HG03045 (cell line): Measurements from ENCODE around the gene WDHD1.
"Not testable (repeated sequence)": the region's sequence is repeated elsewhere in the genome, so short reads cannot be mapped to it uniquely, and the experiment has no call there.

Experiments used
- ATAC-seq: cut with Tn5 transposase; IDR thresholded peaks from one replicate; pipeline ENCODE4 v1.9.1; 2021; ENCODE audit warnings: mild to moderate bottlenecking, moderate library complexity; ENCODE audit not compliant: unreplicated experiment

WDHD1 gene

DNA sequence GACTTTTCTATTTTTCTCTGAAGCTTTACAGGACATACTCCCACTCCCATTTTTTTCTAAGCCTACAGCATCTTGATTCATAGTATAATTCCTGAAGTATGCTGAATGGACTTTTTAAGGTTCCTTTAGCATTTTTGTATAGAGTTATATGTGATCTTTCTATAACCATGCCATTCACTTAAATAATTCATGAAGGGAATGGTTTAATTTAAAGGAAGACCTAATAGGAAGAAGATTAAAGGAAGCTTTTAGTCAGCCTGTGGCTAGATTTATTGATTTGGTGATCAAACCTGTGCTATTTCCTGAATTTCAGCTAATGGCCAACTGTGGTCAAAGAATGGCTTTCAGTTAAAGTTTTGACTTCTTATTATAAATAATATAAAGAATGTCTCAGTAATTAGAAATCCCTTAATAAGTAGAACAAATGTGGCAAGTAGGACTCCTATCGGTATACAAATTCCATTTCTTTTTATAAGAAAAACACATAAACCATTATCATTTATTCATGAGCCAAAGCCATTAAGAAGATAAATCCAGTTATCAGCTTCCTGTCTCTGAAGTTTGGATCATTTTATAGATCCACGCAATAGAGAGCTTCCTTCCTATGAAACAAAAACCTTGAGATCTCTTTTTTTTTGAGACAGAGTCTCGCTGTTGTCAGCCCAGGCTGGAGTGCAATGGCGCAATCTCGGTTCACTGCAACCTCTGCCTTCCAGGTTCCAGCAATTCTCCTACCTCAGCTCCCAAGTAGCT, 20.6 kb upstream of the WDHD1 start:
- ATAC-seq = no peak

DNA sequence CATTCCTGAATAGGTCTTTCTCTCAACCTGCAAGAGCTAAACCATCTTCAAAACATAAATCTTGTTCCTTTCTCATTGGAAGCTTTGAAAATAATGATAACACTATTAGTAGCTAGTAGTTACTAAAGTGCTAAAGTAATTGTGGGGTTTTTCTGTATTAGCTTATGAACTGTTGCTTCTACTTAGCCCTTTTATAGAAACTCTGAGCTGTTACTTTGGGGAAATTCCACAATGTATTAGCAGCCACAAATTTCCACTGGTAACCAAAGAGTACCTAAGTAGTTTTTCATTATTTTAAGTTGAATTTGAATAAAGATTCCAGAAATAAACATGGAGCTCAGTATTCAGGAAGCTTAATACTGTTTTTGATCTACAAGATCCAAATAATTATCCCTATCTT, 18.2 kb upstream of the WDHD1 start:
- no peak for ATAC-seq

DNA sequence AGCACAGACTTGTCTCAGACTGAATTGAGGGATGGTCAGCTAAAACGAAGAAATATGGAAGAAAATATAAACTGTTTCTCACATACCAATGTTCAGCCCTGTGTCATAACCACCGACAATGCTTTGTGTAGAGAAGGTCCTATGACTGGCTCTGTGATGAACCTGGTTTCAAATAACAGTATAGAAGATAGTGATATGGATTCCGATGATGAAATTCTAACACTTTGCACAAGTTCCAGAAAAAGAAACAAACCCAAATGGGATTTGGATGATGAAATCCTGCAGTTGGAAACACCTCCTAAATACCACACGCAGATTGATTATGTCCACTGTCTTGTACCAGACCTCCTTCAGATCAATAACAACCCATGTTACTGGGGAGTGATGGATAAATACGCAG, 16.6 kb upstream of the WDHD1 start:
- no peak for ATAC-seq

DNA sequence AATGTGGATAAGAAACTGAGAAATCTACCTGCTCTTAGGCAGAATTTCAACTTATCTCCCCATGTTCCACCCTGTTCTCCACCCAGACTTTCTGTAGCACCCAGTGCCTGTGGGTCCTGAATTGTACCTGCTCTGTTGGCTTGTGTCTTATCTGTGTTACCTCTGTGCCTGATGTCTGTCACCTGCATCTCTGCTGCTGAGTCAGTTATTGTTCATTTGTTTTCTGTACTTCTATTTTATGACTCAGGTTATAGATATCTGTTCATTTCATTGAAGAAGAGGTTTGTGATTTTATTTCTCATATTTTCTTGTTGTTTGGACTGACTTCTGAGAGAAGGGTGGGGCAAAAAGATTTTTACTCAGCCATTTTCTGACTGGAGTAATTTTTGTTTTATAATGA, 11.8 kb upstream of the WDHD1 start:
- no peak for ATAC-seq

DNA sequence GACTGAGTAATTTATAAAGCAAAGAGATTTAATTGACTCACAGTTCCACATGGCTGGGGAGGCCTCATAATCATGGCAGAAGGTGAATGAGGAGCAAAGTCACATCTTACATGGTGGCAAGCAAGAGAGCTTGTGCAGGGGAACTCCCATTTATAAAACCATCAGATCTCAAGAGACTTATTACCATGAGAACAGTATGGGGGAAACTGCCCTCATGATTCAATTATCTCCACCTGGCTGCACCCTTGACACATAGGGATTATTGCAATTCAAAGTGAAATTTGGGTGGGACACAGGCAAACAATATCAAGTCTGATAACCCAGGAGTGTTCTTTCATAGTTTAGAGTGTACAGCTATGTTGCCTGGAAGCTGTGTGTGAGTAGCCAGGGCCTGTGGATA, 11.1 kb upstream of the WDHD1 start:
- ATAC-seq = not testable (repeated sequence)

DNA sequence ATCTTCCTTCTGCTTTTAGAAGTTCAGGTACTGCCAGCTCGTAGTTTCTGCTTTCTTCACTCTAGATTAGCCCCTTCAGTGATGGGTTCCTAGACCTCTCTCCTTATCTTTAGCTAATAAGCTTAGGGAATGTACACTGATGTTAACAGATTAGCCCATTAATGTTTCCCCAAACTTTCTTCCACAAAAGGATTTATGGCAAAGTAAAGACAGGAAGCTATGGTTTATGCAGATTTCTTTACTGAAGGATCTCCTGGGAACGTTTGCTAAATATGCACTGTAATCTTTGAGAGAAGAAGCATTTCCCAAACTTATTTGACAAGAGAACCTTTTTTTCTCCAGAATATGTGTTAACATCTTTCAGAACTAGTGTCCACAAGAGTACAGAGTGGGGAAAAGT, 4.3 kb upstream of the WDHD1 start:
- no peak for ATAC-seq

DNA sequence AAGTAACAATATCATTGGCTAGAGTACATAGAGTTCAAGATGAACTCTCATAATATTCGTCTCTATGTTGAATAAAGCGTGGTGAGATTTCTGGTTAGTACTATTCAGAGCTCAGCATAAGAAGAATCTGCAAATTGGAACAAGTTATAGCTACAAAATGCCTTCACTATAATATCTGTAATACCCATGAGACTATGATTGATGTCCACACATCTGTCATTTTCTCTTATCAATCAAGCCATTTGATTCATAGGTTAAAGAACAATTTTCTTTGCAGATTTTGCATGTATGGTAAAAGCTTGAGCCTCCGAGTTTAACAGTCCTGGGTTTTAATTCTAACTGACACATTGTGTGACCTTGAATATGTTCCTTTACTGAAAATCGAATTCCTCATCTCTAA, 1.6 kb upstream of the WDHD1 start:
- no peak for ATAC-seq

DNA sequence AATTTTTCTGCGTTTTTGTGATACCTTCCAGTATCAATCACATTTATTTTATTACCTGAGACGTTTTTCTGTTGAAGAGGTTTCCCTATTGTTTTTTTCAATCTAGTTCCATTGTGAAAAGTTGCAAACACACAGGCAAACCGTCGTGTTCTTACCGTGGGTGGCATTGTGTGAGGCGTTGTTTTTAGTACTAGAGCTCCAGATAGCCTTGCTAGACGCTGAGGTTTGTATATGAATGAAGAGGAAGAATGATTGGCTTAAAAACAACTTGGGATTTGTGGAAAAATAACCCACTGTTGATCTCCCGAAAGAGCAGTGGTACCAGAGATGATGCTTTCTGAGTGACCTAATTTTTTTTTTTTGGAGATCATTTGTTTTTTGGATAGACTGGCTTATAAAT, 1.2 kb upstream of the WDHD1 start:
- no peak for ATAC-seq

DNA sequence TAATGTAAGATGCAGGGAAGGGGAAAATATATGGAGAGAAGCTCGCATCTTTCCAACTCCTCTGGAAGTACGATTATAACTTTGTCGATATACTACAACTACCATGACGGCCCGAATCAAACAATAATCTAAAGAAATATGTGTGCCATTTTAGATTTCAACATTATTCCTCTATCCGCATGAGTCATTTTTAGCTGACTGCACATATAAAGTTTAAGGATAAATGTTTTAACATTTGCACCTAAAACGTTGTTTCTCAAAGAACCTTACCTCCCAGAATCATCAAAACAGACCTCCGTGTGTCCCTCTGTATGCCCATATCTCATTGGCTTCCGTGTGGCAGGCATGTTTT, 482 bp downstream of the WDHD1 start:
- no peak for ATAC-seq

DNA sequence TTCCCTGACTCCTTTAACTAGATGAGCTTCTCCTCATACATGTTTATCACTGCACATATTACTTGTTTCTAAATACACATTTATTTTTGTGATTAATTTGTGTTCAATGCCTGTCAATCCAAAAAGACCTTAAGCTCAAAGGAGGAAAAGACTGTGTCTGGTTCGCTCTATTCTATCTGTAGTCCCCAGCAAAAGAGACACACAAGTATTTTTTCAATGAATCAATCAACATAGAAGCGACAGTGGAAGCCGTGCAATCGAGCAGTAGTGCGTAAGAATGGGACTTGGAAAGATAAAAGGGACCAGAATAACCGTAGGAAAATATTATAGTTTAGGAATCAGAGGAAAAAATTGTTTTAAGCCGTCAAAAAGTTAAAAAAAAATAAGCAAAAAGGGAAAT, 951 bp downstream of the WDHD1 start:
- ATAC-seq = no peak

DNA sequence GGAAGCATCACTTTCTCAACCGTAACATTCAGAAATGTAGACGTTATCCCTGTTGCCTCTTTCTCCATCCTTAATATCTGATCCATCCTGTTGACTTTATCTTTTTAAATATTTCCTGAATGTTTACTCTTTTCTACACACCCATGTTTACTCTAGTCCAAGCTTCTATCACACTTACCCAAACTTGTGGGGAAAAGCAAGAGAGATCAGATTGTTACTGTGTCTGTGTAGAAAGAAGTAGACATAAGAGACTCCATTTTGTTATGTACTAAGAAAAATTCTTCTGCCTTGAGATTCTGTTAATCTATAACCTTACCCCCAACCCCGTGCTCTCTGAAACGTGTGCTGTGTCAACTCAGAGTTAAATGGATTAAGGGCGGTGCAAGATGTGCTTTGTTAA, 2.5 kb downstream of the WDHD1 start:
- ATAC-seq = not testable (repeated sequence)

DNA sequence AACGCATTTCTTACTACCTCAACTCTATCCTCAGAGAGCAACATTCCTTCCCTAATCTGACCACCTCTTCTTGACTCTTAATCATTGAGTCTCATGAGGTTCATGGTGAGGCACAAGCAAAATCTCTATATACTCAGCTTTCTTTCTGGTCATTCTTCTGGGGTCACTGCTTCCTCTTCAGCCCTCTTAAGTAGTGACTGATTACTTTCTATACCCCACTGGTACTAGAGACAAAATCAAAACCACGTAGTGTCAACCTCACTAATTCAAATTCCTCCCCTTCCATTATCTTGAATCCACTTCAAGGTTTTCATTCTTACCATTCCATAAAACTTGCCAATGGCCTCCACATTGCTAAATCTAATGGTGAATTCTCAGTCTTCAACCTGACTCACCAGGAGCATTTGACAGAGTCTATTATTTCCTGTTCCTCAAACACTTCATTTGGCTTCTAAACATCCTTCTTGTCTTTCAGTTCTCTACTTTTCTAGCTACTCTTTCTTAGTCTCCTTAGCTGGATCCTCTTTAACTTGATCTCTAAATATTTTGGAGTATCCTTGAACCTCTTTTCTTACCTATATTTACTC, 6.8 kb downstream of the WDHD1 start:
- no peak for ATAC-seq

DNA sequence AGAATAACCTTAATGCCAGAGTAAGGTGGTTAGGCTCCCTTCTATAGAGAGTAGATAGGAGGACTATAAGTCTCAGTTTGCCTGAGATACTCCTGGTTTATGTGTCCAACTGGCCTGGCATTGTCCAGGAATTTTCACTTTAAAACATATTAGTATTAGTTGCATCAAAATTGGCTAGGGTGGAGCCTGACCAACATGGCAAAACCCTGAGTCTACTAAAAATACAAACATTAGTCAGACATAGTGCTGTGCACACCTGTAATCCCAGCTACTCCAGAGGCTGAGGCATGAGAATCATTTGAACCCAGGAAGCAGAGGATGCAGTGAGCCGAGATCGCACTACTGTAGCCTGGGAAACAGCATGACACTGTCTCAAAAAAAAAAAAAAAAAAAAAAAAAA, 11.9 kb downstream of the WDHD1 start:
- no peak for ATAC-seq

DNA sequence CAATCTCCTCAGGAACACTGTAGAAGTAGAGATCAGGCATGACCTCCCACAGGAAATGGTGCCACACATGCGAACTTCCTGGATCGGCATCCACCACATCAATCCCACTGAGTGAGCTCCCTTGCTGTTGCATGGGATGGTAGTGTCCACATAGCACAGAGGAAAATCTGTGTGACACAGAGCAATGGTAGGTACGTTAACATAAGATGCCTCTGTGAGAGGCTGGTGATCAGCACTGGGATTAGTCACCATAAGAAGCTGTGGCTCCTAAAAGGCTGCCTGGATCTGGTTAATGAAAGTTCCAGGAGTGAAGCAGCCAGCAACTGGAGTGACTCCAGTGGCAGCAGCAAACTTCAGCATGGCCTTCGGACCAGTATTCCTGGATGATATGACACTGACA, 21.8 kb downstream of the WDHD1 start:
- ATAC-seq = no peak

DNA sequence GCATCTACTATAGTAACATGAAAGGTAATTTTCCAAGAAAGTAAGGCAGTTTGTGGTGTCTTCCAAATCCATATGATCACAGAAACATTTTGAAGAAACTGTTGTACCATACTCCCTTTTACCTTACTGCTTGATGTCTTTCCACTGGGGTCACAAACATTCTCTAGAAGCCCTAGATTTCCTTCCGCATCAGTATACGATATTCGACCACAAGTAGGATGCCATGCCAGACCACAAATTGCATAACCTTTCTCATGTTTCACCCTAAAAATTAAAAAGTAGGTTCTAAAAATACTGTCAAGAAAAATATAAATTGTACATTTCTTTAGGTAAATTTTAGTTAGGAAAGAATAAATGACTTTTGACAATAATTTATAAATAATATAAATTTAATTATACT, 26.5 kb downstream of the WDHD1 start:
- ATAC-seq = no peak

DNA sequence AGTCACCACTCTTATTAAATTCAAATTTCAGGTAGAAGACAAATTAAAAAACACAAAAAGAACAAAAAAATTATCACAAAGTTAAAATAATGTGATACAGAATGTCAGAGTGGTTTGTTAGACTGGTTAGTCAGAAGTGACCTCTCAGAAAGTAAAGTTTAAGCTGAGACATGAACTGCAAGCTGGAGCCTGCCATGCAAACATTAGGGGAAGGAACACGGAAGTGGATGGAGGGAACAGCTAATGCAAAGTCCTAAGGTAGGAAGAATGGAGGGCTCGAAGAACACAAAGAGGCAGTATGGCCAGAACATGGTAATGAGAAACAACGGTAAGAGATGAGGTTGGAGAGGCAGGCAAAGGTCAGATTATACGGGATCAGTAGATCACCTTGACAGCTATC, 41.7 kb downstream of the WDHD1 start:
- ATAC-seq = no peak

DNA sequence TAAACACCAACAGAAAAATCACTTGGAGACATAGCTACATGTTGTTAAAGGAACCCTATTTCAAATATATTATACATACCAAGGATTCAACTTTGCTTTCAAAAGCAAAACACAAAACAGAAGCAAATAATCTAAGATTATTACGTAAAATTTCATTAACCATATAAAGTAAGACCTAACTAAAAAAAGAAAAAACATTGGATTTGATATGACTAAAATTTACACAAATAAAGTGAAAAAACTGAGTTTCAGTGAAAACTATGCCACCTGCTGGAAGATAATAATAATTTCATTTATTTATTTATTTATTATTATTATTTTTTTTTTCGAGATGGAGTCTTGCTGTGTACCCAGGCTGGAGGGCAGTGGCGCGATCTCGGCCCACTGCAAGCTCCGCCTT, 45.2 kb downstream of the WDHD1 start:
- ATAC-seq = no peak

DNA sequence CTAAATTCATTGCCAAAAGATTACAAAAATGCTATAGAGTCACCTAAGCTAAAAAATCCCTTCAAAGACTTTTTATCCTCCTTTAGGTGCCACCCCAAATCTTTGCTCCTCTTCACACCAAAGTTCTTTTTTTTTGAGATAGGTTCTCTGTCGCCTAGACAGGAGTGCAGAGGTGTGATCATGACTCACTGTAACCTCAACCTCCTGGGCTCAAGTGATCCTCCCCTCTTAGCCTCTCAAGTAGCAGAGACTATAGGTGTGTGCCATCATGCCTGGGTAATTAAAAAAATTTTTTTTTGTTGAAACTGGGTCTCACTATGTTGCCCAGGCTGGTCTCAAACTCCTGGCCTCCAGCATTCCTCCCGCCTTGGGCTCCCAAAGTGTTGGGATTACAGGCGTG, 47.9 kb downstream of the WDHD1 start:
- ATAC-seq = no peak

DNA sequence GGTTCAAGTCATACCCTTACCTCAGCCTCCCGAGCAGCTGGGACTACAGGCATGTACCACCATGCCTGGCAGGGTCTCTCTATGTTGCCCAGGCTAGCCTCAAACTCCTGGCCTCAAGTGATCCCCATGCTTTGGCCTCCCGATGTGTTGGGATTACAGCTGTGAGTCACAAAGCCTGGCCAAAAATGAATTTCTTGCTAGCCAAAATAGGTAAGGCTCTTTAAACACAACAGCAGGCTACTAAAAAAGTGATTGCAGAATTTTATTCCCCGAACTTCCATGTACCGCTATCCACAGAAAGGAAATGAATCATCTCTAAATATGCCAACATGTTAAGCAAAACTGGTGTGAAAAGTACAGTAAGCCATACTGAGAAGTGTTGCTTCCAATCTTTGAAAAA, 50.6 kb downstream of the WDHD1 start:
- no peak for ATAC-seq

DNA sequence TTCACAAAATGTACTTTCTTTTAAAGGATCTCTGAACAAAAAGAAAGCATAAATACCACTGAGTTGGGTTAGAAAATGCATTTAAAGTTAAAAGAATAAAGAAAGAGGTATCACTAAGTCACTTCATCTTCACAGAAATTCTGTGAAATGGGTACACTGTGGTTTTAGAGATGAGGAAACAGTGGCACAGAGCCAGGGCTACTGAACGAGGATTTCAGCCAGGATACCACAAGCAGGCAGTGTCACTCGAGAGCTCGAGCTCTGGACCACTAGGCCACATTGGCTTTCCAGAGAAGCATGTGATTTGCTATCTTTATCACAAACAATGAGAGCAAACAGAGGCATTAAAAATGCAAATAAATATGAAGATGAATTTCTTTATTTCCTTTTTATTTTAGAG, 51.0 kb downstream of the WDHD1 start:
- no peak for ATAC-seq

DNA sequence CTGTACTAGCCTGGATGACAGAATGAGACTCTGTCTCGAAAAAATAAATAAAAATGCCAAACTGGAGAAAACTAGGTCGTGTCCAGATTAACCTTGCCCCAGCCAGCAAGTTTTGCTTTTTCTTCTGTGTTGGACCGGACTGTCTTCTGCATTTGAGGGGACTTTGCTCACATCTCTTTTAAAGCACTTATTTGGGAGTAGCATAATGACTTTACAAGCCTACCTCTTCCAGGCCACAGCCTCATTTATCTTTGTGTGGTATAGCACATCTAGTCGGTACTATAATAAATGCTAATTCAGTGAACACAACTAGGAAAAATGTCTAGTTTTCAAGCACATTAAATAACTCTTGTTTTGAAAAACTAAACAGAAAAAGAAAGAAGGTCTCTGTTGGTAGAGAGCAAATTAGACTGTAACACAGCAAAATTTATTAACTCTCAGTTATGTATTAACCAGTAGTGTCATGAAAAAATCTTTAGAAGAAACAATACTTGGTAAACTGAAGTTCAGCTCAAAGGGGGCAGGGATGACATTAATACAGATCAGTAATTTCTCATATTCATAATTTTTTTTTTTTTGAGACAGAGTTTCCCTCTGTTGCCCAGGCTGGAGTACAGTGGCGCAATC, 52.0 kb downstream of the WDHD1 start:
- no peak for ATAC-seq

DNA sequence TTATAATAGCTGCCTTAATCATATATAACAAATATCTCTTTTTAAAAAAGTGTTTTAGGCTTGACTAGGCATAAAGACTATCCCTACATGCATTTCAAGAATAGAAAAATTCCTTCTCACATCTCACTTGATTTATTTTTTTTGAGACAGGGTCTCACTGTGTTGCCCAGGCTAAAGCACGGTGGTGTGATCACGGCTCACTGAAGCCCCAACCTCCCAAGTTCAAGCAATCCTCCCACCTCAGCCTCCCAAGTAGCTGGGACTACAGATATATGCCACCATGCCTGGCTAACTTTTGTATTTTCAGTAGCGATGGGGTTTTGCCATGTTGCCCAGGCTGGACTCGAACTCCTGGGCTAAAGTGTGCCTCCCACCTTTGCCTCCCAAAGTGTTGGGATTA, 59.4 kb downstream of the WDHD1 start:
- no peak for ATAC-seq

DNA sequence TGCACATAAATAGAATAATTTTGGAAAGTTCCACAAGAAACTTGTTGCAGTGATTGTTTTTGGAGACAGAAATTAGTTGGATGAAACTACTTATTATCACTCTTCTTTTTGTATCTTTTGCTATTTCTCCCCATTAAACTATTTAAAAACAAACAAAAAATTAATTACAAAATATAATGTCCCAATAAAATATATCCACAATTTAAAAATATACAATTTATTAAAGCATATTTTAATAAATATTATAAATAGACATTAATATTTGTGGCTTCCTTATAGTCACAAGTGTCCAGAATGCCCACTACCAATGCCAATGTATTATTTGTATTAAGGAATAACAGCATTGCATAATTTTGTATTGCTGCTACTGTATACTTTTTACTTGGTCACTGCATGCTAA, 71.8 kb downstream of the WDHD1 start:
- ATAC-seq = no peak
